Aorta (tissue), 5 donors: ENCODE measurements around the gene FOSB. TPM values are rescaled to one million over a fixed set of nuclear protein-coding genes. Genes with fewer than 3 reads are reported as not detected.

ENCODE experiments used
- ATAC-seq: fragments of 200-7000 bp; cut with Tn5 transposase; one replicate; pipeline ENCODE4 v1.9.1; 2022; ENCODE audit warnings: moderate library complexity; ENCODE audit not compliant: low FRiP score
- DNase-seq, 2 donors: peaks; one replicate each; pipeline ENCODE4 v3.0.0-alpha.2; 2020
- H3K27ac ChIP-seq, 2 donors: one replicate each; pipeline ENCODE4 v1.5.1; 2013; ENCODE audit warnings: low read length in 2 of 2, mild to moderate bottlenecking in 2 of 2, moderate library complexity in 2 of 2, control low read depth in 1 of 2, inconsistent platforms in 1 of 2, low read depth in 1 of 2
- H3K27me3 ChIP-seq, 2 donors: one replicate each; pipeline ENCODE4 v1.6.1; 2013; ENCODE audit warnings: control low read depth in 1 of 2, low read length in 1 of 2, mild to moderate bottlenecking in 1 of 2, moderate library complexity in 1 of 2; ENCODE audit not compliant: insufficient read depth in 2 of 2, control insufficient read depth in 1 of 2
- H3K36me3 ChIP-seq, 2 donors: one replicate each; pipeline ENCODE4 v1.6.1; 2013; ENCODE audit warnings: control low read depth in 1 of 2, low read length in 1 of 2, mild to moderate bottlenecking in 1 of 2; ENCODE audit not compliant: insufficient read depth in 2 of 2, control insufficient read depth in 1 of 2
- H3K4me1 ChIP-seq, 2 donors: one replicate each; pipeline ENCODE4 v1.6.1; 2013; ENCODE audit warnings: low read length in 2 of 2, control low read depth in 1 of 2, mild to moderate bottlenecking in 1 of 2, moderate library complexity in 1 of 2; ENCODE audit not compliant: insufficient read depth in 2 of 2, control insufficient read depth in 1 of 2
- H3K4me3 ChIP-seq, 2 donors: one replicate each; pipeline ENCODE4 v1.5.1; 2013; ENCODE audit warnings: low read length in 2 of 2, control low read depth in 1 of 2, mild to moderate bottlenecking in 1 of 2
- H3K9me3 ChIP-seq: one replicate; pipeline ENCODE4 v1.6.1; 2013; ENCODE audit warnings: mild to moderate bottlenecking, low read length; ENCODE audit not compliant: control insufficient read depth
- WGBS, 2 donors: extraction: QIAGEN DNeasy Blood & Tissue Kit; methylation state at CpG; one replicate each; pipeline ENCODE4 v1.1.7; 2013; 5-methylcytosine and 5-hydroxymethylcytosine counted together
- intact Hi-C, 2 donors: fragments of 100-400 bp; cut with DNase I; formaldehyde crosslinking; loops; one replicate each; pipeline versions ENCODE4 v1.14.2 to v1.15.0; 2022
- polyA plus RNA-seq, 2 donors: library from polyadenylated mRNA; stranded (reverse); fragments of 200-250 nt; gene quantifications; one replicate each; pipeline ENCODE4 v1.2.3, GENCODE V29; 2013
- total RNA-seq, 2 donors: library from RNA; stranded (reverse); fragmentation: NEBNext Ultra II Directional; extraction: Animal tissue kit (Norgen Biotek cat#: 25700); gene quantifications; one replicate each; pipeline ENCODE4 v1.2.1, GENCODE V29; 2021
- donor health status: healthy with polysubstance abuse.
- donor health status: Bipolar disorder and iron deficiency.
- donor health status: DM: no; HTN: no; CAD: no.
- donor health status: DM: no; HTN: no; CAD: no.
- donor health status: DM: yes; HTN: yes; CAD: no.

FOSB gene
- total and polyA plus RNA-seq, 4 donors, result 3.1 to 754 (median 61.8) TPM

DNA sequence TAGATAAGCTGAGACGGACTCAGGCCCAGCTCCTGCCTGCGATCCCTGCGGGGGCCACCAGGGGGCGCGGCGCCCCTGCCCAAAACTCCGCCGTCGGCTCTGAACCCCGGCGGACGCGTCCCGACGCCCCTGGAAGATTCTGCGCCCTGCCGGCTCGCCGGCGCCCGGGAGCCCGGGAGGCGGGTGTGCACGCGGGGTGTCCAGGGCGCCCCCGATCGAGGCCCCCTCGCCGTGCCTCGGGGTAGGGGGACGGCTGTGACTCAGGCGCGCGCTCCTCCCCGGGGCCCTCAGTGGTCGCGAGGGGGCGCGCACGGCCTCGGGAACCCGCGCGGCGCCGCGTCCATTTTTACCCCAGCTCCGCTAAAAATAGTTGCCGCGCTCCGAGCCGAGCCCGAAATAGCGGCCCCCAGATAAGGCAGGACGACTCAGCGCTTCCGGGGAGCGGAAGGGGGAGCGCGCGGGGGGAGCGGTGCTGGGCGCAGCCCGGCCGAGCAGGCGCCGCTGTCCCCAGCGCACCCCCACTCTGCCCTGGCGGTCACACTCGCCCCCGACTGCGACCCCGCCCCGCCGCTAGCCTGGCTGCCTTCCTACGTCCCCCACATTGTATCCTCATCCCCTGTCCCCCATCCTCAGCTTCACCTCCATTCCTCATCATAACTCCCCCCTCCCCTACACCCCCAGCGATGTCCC, 28.1 kb upstream of the FOSB start:
- H3K36me3 ChIP-seq, result no peaks in the 10 kb centered on the region
- H3K9me3 ChIP-seq, result no peaks in the 10 kb centered on the region
- peak overlapping the region in 1 of 2 donors; percentile 87 for H3K27ac ChIP-seq
- H3K4me3 ChIP-seq, result peak overlapping the region; percentile 31 to 46
- H3K4me1 ChIP-seq, result no peaks in the 10 kb centered on the region
- intact Hi-C loops, result loop anchor here (1.0 kb wide), 2 partner anchors 11 to 40 kb away; no protein-coding TSS in a partner anchor
- no peaks in the 10 kb centered on the region for H3K27me3 ChIP-seq
- DNase-seq (peak; percentile 92 to 97), ATAC-seq (peak; percentile 76)
- WGBS, 2 donors, result 0 to 1% methylated on average over 57 to 78 of the region's 78 CpGs

DNA sequence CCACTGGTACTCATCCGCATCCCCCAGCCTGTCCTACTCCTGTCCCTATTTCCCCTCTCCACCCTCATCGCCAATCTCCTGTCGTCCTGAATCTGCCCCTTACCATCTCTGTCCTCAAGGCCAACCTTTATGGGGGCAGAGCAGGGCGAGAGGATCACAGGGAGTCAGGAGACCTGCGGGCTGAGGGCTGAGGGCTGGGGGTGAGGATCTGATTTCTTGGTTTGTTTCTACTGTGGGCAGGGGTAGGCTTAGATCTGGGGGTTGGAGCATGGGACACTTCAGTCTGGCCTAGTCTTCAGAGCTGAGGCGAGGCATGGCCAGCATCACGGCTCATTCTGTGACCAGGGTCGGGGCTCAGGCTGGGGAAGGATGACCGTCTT, 27.5 kb upstream of the FOSB start:
- DNase-seq (no peak), ATAC-seq (no peak)
- intact Hi-C loops, result no loop called here
- H3K27ac ChIP-seq, result peak overlapping the region in 1 of 2 donors; percentile 87
- no peak overlapping the region for H3K4me3 ChIP-seq
- H3K4me1 ChIP-seq, result no peaks in the 10 kb centered on the region
- no peaks in the 10 kb centered on the region for H3K27me3 ChIP-seq
- 53% methylated on average over 9 of the region's 9 CpGs for WGBS, 2 donors
- H3K36me3 ChIP-seq, result no peaks in the 10 kb centered on the region
- no peaks in the 10 kb centered on the region for H3K9me3 ChIP-seq

GRCh38 chr19:45440873-45441654, 26.7 kb upstream of the FOSB start:
- no peak overlapping the region for H3K4me3 ChIP-seq
- H3K27me3 ChIP-seq, result no peaks in the 10 kb centered on the region
- no peaks in the 10 kb centered on the region for H3K36me3 ChIP-seq
- intact Hi-C loops, result no loop called here
- 88 to 91% methylated on average over 9 of the region's 9 CpGs for WGBS, 2 donors
- peak overlapping the region in 1 of 2 donors; percentile 87 for H3K27ac ChIP-seq
- DNase-seq, result no peak
- H3K4me1 ChIP-seq, result no peaks in the 10 kb centered on the region
- no peaks in the 10 kb centered on the region for H3K9me3 ChIP-seq
- ATAC-seq, result no peak

GRCh38 chr19:45442408-45442777, 25.4 kb upstream of the FOSB start:
- no peaks in the 10 kb centered on the region for H3K27me3 ChIP-seq
- ATAC-seq (no peak), DNase-seq (no peak)
- H3K9me3 ChIP-seq, result no peaks in the 10 kb centered on the region
- intact Hi-C loops, result no loop called here
- no peaks in the 10 kb centered on the region for H3K4me1 ChIP-seq
- peak overlapping the region in 1 of 2 donors; percentile 45 for H3K27ac ChIP-seq
- no peak overlapping the region for H3K4me3 ChIP-seq
- WGBS, 2 donors, result 84 to 98% methylated on average over 2 of the region's 2 CpGs
- H3K36me3 ChIP-seq, result no peaks in the 10 kb centered on the region

GRCh38 chr19:45442778-45443461, 24.9 kb upstream of the FOSB start:
- WGBS, 2 donors, result 25 to 27% methylated on average over 15 of the region's 15 CpGs
- H3K4me3 ChIP-seq, result no peak overlapping the region
- H3K4me1 ChIP-seq, result no peaks in the 10 kb centered on the region
- no peaks in the 10 kb centered on the region for H3K9me3 ChIP-seq
- H3K36me3 ChIP-seq, result no peaks in the 10 kb centered on the region
- ATAC-seq (no peak), DNase-seq (peak; percentile 80 to 85)
- peak overlapping the region in 1 of 2 donors; percentile 79 for H3K27ac ChIP-seq
- intact Hi-C loops, result no loop called here
- no peaks in the 10 kb centered on the region for H3K27me3 ChIP-seq

GRCh38 chr19:45443462-45444317, 24.1 kb upstream of the FOSB start:
- Histone ChIP-seq H3K4me3 (peak overlapping the region; percentile 36 to 56), H3K27ac (peak overlapping the region; percentile 78 to 94), H3K27me3 (no peaks in the 10 kb centered on the region), H3K9me3 (no peaks in the 10 kb centered on the region), H3K36me3 (no peaks in the 10 kb centered on the region), H3K4me1 (no peaks in the 10 kb centered on the region)
- intact Hi-C loops, result no loop called here
- ATAC-seq (peak; percentile 91), DNase-seq (peak; percentile 97 to 100)
- WGBS, 2 donors, result 1% methylated on average over 44 to 49 of the region's 49 CpGs

DNA sequence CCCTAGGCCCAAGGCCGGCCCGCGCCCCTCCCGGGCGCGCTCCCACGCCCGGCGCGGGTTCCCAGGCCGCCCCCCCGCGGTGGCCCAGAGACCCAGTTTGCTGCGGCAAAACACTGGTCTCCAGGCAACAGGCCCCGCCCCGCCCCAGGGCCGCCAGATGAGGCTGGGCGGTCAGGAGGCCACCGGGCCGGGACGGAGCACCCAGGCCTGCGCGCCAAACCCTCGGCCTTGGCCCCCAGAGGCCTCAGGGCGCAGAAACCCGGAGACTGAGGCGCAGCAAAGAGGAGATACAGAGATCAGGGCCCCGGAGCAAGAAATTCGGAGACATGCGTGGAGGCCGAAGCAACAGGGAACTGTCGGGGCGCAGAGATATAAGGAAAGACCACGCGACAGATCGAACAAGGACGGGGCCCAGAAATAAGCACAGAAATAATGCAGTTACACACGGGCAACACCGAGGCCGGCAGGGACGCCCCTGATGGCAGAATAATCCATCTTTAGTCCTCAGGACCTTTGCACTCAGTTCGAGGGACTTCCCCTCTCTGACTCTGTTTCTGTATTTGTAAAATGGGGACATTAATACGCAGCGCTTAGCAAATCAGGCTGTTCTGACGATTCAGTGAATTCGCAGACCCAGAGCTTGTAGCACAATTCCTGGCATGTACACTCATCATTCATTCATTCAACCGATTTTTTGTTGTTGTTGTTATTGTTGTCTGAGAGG, 23.3 kb upstream of the FOSB start:
- peak; percentile 84 for ATAC-seq
- H3K4me1 ChIP-seq, result no peaks in the 10 kb centered on the region

DNA sequence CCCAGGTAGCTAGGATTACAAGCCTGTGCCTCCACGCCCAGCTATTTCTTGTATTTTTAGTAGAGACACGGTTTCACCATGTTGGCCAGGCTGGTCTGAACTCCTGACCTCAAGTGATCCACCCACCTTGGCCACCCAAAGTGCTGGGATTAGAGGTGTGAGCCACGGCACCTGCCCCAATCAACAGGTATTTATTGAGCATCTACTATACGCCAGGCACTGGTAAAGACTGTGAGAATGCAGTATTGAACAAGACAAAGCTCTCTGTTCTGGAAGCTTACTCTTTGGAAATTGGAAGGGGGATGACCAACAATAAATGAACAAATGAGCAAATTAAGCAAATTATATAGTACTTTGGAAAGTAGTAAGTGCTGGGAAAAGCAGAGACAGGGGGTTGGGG, 22.7 kb upstream of the FOSB start:
- Histone ChIP-seq H3K4me3 (no peak overlapping the region), H3K36me3 (no peaks in the 10 kb centered on the region), H3K27me3 (no peaks in the 10 kb centered on the region), H3K9me3 (no peaks in the 10 kb centered on the region), H3K27ac (no peak overlapping the region), H3K4me1 (no peaks in the 10 kb centered on the region)
- DNase-seq, result no peak
- ATAC-seq, result no peak
- intact Hi-C loops, result no loop called here
- WGBS, 2 donors, result 94% methylated on average over 4 of the region's 4 CpGs

More for the DNA sequence above, 23.3 kb upstream of the FOSB start:
- WGBS, 2 donors, result 13 to 17% methylated on average over 35 to 47 of the region's 47 CpGs
- no peaks in the 10 kb centered on the region for H3K9me3 ChIP-seq
- intact Hi-C loops, result no loop called here
- H3K27me3 ChIP-seq, result no peaks in the 10 kb centered on the region
- no peak overlapping the region for H3K4me3 ChIP-seq
- H3K27ac ChIP-seq, result peak overlapping the region; percentile 78 to 88
- peak; percentile 97 to 99 for DNase-seq
- no peaks in the 10 kb centered on the region for H3K36me3 ChIP-seq
